Stimulated activated CD8-positive, alpha-beta memory T cell treated with anti-CD3 and anti-CD28 coated beads, Interleukin-15, amount 100 ng/mL, for 4 hours (primary cell): ENCODE measurements around the gene TYW1.
"Not testable (repeated sequence)": the region's sequence is repeated elsewhere in the genome, so short reads cannot be mapped to it uniquely, and the experiment has no call there.

ENCODE experiments used
- DNase-seq, 2 donors: peaks; one replicate each; pipeline ENCODE4 v3.0.0-alpha.2; 2020; ENCODE audit warnings: low read depth in 2 of 2

The TYW1 gene

DNA sequence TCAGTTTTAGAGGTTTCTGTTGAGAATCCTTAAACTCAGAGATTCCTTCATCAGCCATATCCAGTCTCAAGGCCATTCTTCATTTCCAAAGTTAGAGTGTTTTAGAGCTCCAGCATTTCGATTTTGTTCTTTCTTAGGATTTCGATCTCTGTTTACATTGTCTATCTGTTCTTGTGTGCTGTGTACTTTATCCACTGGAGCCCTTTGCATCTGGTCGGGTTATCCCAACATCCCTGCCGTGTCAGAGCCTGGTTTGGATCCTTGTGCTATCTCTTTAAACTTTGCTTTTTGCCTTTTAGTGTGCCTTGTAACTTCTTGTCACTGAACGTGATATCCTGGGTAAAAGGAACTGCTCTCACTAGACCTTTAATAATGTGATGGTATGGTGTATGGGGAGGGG, 131.6 kb downstream of the TYW1 start:
- DNase-seq: not testable (repeated sequence)

DNA sequence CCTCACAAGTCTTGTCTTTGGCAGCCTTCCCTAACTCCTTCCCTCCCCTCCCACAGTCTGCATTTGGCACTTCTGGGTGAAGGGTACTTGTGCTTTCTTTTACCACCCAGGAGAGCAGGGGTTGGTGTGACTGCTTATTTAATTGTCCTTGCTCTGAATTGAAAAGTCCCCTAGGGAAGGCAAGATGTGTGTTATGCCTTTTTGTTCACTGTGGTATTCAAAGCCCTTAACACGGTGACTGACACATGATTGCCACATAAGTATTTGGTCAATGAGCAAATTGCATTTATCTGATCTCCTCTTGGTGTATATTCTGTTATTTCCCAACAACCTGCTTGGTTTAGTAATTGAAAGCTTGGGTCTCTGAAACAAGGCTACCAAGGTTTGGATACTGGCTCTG, 134.1 kb downstream of the TYW1 start:
- not testable (repeated sequence) for DNase-seq

DNA sequence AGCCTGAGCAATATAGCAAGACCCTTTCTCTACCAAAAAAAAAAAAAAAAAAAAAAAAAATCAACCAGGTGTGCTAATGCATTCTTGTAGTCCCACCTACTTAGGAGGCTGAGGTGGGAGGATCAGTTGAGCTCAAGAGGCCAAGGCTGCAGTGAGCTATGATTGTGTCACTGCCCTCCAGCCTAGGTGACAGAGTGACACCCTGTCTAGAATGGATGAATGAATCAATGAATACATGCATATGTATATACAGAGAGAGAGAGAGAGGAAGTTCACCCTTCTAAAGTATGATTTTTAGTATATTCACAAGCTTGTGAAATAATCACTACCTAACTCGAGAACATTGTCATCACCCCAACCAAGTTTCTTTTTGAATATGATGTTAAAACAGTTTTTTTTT, 138.3 kb downstream of the TYW1 start:
- not testable (repeated sequence) for DNase-seq

- not testable (repeated sequence) for DNase-seq
Measured at GRCh38 chr7:67135617-67136486, 139.2 kb downstream of the TYW1 start.

DNA sequence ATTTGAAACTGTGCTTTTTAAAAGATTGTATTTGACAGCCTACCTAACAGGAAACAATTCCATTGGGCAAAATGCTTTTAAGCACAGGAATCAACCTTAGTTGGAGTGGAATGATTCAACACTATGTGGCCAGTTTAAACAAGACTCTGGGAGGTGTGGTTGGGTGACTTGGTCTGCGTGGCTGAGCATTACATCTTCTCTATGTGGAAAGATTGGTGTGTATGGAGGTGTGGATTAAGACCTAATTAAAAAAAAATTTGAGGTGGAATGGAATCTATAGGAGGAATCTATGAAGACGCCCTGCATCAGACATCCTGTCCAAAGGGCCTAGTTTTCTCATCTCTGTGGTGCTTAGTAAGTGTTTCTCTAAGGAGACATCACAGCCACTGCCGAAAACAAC, 140.9 kb downstream of the TYW1 start:
- not testable (repeated sequence) for DNase-seq

DNA sequence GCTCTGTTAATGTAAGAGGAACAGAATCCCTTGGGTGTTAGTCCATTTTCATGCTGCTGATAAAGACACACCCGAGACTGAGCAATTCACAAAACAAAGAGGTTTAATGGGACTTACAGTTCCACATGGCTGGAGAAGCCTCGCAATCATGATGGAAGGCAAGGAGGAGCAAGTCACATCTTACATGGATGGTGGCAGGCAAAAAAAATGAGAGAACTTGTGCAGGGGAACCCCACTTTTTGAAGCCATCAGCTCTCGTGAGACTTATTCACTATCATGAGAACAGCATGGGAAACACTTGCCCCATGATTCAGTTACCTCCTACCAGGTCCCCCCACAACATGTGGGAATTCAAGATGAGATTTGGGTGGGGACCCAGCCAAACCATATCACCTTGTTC, 143.2 kb downstream of the TYW1 start:
- DNase-seq: not testable (repeated sequence)

DNA sequence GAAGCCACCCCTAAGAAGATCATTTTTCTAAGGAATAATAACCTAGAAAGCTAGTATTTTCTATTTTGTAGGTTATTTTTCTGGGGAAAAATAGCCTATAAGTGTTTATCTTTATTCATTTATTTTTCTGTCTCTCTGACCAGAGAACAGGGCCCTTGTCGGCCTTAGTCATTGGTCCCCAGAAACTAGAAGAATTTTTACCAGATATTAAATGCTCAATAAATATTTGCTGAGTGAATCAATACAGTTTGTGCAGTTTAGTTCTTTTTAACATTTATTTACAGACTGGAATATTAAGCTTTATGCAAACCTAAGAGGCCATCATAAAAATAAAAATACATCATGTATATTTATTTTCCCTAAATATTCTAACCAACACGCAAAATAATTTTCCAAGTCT, 144.4 kb downstream of the TYW1 start:
- not testable (repeated sequence) for DNase-seq

GRCh38 chr7:67143091-67143786, 146.6 kb downstream of the TYW1 start:
- not testable (repeated sequence) for DNase-seq

DNA sequence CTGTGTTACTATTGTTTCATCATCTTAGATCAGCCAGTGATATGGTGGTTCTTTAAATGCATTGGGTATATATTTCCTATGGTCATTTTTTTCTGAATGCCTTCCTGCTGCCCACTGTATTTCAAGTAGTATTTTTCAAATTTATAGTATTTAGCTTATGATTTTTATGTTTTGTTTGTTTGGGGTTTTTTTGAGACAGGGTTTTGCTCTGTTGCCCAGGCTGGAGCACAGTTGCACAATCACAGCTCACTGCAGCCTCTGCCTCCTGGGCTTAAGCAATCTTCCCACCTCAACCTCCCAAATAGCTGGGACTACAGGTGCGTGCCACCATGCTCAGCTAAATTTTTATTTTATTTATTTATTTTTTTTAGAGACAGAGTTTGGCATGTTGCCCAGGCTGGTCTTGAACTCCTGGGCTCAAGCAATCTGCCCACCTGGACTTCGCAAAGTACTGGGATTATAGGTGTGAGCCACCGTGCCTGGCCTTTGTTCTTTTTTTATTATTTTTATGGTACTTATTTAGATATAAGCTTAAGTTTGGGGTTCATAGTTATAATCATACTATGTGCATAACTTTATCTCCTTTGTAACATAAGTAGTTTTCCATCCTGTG, 149.1 kb downstream of the TYW1 start:
- DNase-seq: not testable (repeated sequence)

- not testable (repeated sequence) for DNase-seq
Measured at GRCh38 chr7:67149131-67149530, 152.5 kb downstream of the TYW1 start.

GRCh38 chr7:67154374-67154773, 157.7 kb downstream of the TYW1 start:
- DNase-seq: not testable (repeated sequence)

DNA sequence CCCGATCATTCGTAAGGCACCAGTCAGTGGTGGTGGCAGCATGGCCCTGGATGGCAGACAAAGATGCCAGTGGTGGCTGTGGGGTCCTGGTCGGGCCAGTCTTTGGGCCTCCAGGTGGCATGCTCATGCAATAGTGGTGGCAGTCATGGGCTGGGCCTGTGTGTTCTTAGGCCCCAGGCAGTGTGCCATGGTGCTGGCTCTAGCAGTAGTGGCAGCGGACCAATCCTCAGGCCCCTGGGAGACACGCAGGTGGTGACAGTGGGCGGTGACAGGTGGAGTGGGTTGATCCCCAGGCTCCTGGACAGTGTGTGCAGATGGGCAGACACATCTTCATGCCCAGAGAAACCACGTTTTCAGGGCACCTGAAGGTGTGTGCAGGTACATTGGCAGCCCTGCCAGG, 159.4 kb downstream of the TYW1 start:
- not testable (repeated sequence) for DNase-seq

GRCh38 chr7:67163285-67163684, 166.7 kb downstream of the TYW1 start:
- DNase-seq: not testable (repeated sequence)

DNA sequence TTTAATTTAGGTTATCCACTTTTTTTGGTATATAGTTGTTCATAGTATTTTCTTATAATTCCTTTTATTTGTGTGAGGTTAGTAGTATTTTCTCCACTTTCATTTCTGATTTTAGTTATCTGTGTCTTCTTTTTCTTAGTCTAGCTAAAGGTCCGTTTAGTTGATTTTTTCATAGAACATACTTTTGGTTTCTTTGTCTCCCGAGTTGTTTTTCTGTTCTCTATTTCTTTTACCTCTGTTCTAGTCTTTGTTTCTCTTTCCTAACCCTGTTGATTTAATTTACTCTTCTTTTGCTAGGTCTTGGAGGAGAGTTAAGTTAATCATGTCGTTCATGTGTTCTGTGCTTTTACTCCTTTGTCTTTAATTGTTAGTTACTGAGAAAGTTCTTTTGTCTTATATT, 174.5 kb downstream of the TYW1 start:
- DNase-seq: not testable (repeated sequence)

- not testable (repeated sequence) for DNase-seq
Measured at GRCh38 chr7:67176730-67177129, 180.1 kb downstream of the TYW1 start.

- not testable (repeated sequence) for DNase-seq
Measured at GRCh38 chr7:67178915-67179688, 182.5 kb downstream of the TYW1 start.

GRCh38 chr7:67182956-67183750, 186.5 kb downstream of the TYW1 start:
- DNase-seq: not testable (repeated sequence)

- not testable (repeated sequence) for DNase-seq
Measured at GRCh38 chr7:67184912-67185659, 188.5 kb downstream of the TYW1 start.

GRCh38 chr7:67185660-67186129, 189.1 kb downstream of the TYW1 start:
- DNase-seq: not testable (repeated sequence)

DNA sequence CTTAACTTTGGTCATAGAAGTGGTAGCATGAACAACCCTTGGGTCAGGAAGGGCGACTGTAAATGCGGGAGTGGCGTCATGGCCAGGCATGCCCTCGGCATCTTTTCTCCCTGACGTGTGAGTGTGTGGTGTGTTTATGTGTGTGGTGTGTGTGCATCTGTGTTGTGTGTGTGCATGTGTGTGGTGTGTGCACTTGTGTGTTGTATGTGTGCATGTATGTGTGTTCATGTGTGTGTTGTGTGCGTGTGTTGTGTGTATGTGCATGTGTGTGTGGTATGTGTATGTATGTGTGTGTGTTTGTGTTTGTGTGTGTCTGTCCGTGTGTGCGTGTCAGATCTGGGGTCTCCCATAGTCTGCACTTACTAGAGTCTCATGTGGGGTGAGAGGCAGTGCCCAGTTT, 192.5 kb downstream of the TYW1 start:
- not testable (repeated sequence) for DNase-seq
